DMS53 (cell line): ENCODE data around the gene ATP5F1A.
A peak's percentile ranks its signal among the peaks of the same experiment; 100 is the strongest.
"Not testable (repeated sequence)": the region's sequence is repeated elsewhere in the genome, so short reads cannot be mapped to it uniquely, and the experiment has no call there.

Experiments
- DNase-seq: peaks from one replicate; lab custom pipeline; 2025; lab: John Stamatoyannopoulos, UW

ATP5F1A gene

DNA sequence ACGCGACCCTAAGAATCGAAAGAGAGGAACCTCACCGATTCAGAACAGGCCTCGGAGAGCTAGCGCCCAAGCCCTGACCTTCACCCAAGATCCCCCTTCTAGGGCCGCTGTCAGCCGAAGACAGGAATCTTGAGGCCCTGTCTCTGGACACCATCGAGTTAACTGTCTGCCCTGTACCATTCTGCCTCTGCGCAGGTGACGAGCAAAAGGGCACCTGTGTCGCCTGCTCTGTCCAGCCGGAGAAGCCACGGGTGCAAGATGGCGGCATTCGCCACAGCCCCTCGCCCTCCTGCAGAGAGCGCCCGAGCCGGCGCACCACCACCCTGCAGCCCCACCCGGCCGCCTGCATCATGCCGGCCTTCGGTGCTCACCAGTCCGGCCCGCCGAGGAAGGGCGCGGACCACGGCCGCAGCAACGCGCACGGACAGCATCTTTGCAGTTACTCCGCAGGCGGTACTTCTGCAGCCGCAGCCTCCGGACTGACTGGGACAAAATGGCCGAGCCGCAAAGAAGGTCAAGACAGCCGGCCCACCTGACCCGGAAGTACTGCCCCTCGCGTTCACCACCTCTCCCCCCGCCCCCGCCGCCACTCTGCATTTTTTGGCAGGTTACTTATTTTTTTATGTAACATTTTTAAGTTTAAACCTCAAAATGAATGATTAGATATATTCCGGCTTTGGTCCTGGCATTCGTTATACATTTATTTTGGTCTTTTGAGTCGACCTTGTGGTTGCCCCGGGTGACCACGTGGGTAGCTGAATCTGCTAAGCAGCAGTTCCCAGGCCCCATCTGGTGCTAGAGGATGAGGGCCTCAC is at the start of gene ATP5F1A:
ATP5F1A (minus strand) TSS at position 496 of the 815 bp plus-strand sequence; CDS start at position 431, 65 bp downstream.
- peak; percentile 96 for DNase-seq

DNA sequence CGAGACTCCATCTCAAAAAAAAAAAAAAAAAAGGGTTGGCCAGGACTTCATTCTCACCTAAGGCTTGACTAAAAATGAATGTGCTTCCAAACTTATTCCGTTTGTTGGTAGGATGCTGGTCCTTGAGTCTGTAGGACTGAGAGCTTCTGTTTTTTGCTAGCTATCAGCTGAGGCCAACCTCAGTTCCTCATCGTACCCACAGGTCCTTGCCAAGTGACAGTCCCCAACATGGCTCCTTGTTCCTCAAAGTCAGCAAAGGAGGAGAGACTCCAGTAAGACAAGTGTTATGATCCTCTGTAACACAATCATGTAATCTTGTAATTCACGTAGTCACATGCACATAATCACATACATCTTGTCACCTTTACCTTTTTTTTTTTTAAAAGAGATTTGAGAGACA is 43.1 kb upstream of the ATP5F1A start:
- no peak for DNase-seq

DNA sequence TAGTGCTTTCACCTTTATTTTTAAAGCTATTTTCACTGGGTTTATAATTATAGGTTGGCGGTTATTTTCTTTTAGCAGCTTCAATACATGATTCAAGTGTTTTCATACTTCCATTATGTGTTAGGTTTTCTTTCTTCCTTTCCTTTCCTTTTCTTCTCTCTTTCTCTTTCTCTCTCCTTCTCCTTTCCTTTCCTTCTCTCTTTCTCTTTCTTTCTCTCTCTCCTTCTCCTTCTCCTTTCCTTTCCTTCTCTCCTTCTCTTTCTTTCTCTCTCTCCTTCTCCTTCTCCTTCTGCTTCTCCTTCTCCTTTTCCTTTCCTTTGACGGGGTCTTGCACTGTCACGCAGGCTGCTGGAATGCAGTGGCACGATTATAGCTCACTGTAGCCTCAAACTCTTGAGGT is 42.1 kb upstream of the ATP5F1A start:
- DNase-seq: no peak

DNA sequence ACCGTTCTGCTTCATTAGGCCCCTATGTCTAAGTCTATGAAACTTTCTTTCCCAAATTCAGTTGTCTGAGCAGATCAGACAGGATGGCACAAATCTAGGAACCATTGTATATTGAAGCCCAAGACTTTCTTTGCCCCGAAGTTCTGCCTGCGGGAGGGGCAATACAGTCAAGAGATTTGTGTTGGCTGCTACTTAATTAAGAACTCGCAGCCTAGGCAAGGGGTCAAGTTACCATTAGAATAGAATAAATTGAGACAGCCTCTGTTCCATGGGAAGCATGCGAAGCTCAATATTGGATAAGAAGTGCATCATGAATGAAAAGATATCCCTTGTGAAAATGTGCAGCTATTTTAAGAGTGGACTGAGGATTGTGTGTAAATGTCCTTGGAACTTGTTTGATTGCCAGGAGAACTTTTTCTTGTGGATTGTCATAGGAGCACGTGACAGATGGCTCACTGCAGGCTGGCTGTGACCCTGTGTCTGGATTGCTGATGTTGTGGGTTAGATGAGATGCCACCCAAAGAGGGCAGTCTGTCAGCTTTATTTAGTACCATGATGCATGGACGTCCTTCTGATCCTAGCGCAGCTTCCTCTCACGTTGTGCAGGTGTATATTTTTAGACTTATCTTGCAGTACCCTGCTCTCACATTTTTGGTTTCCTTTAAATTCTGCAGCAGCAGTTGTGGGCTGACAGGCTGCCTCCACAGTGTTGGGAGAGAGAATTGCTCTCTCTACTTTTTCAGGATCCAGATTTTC is 37.0 kb upstream of the ATP5F1A start:
- DNase-seq: no peak

DNA sequence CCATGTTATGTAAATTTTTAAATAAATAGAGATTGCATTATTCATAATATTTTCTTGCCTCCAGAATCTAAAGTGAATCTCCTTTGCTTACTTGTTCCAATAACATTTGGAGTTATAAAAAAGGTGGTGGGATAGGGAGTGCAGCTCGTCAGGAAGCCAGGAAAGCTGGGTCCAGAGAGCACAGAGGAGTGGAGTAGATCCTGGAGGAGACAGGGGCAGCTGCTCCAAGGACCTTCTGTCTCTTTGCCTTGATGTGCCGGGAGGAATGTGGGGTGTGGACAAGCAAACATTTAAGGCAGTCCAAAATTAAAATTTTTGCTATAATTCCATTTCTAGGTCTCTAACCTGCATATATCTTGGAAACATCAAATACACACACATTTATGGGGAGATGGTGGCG is 35.4 kb upstream of the ATP5F1A start:
- DNase-seq: no peak

DNA sequence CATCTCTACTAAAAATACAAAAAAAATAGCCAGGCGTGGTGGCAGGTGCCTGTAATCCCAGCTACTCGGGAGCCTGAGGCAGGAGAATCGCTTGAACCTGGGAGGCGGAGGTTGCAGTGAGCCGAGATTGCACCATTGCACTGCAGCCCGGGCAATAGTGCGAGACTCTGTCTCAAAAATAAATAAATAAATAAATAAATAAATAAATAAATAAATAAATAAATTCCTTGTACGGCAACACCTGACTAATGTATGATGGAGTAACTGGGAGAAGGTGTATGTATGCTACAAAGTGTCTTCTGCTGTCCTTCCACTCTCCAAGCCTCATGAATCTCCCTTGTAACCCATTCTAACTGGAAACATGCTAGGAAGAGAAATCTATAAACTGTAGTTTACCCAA is 32.5 kb upstream of the ATP5F1A start:
- DNase-seq: not testable (repeated sequence)

GRCh38 chr18:46130061-46130460 is 32.0 kb upstream of the ATP5F1A start:
- no peak for DNase-seq

DNA sequence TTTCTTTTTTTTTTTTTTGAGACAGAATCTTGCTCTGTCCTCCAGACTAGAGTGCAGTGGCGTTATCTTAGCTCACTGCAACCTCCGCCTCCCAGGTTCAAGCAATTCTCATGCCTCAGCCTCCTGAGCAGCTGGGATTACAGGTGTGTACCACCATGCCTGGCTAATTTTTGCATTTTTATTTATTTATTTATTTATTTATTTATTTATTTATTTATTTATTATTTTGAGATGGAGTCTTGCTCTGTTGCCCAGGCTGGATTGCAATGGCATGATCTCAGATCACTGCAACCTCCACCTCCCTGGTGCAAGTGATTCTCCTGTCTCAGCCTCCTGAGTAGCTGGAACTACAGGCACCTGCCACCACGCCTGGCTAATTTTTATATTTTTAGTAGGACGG is 28.5 kb upstream of the ATP5F1A start:
- not testable (repeated sequence) for DNase-seq

GRCh38 chr18:46113751-46114150 is 15.7 kb upstream of the ATP5F1A start:
- no peak for DNase-seq

GRCh38 chr18:46110406-46110805 is 12.3 kb upstream of the ATP5F1A start:
- no peak for DNase-seq

DNA sequence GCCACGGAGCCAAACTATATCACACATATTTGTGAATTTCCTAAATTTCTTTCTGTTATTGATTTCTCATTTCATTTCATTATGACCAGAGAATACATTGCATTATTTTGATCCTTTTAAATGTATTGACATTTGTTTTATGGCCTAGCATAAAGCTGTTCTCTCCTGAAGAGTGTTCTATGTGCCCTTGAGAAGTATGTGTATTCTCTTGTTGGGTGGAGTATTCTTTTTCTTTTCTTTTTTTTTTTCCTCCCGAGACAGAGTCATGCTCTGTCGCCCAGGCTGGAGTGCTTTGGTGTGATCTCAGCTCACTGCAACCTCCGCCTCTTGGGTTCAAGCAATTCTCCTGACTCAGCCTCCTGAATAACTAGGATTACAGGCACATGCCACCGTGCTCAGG is 11.3 kb upstream of the ATP5F1A start:
- no peak for DNase-seq

GRCh38 chr18:46104128-46104911 is 6.2 kb upstream of the ATP5F1A start, which contains the start of gene HAUS1:
TSS of gene HAUS1 (plus strand) at chr18:46104385. CDS start at chr18:46104412, 27 bp downstream.
- DNase-seq: peak; percentile 99

GRCh38 chr18:46099463-46099862 is 1.4 kb upstream of the ATP5F1A start:
- DNase-seq: no peak

GRCh38 chr18:46098616-46098933 is 479 bp upstream of the ATP5F1A start:
- peak; percentile 69 for DNase-seq

DNA sequence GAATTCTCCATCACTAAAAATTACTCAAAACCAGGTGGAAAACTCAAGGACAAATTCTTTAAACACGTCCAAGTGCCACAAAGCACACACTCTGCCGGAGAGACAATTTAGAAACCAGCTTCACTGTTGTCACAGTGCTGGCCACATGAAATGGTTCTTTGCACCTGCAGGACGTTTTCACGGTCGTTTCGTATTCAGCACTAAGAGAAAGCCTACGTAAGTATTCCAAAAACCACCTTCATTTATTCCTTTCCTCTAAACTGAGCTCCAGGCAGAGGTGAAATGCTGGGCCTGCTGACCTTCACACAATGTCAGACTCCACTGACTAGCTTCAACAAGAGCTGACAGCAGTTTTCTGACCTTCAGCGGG is 680 bp downstream of the ATP5F1A start:
- peak; percentile 68 for DNase-seq

GRCh38 chr18:46096651-46097300 is 1.3 kb downstream of the ATP5F1A start:
- DNase-seq: peak; percentile 38

- DNase-seq: no peak
Observed at GRCh38 chr18:46095532-46095931, 2.6 kb downstream of the ATP5F1A start.

- DNase-seq: peak; percentile 83
Observed at GRCh38 chr18:46088501-46088900, 9.6 kb downstream of the ATP5F1A start.

GRCh38 chr18:46084431-46084830 is 13.7 kb downstream of the ATP5F1A start:
- no peak for DNase-seq

GRCh38 chr18:46080156-46080555 is 17.9 kb downstream of the ATP5F1A start:
- peak; percentile 30 for DNase-seq

- no peak for DNase-seq
Observed at GRCh38 chr18:46079336-46079735, 18.8 kb downstream of the ATP5F1A start.
